ENCODE results near the gene TNKS2.
A peak's percentile ranks its signal among the peaks of the same experiment; 100 is the strongest.
"Not testable (repeated sequence)": the region's sequence is repeated elsewhere in the genome, so short reads cannot be mapped to it uniquely, and the experiment has no call there.

The TNKS2 gene

DNA sequence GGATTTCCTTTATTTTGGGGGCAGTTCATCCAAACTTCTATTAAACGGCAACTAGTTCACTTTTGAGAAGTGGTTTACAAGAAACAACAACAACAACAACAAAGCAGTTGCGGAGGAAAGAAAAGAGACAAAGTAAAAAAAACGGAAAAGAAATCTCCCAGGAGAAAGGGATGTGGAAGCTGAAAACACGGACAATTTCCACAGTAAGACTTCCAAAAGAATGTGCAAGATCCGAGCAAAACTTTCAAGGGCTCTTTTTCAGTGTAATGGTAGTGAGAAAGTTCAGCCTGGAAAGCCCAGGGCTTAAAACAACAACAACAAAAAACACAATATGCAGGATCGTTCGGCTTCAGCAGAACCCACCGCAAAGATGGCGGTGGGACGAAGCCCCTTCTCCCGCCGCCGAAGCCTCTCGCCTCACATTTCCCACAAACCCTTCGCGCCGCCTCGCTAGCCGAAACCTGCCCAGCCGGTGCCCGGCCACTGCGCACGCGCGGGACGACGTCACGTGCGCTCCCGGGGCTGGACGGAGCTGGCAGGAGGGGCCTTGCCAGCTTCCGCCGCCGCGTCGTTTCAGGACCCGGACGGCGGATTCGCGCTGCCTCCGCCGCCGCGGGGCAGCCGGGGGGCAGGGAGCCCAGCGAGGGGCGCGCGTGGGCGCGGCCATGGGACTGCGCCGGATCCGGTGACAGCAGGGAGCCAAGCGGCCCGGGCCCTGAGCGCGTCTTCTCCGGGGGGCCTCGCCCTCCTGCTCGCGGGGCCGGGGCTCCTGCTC lies at the start of gene TNKS2:
Gene TNKS2, plus strand, starts transcription at position 553 of the 775 bp plus-strand sequence. CDS start 265 bp downstream, outside the sequence.
- peak; percentile 93 for DNase-seq (ENCODE audit: low spot score)

DNA sequence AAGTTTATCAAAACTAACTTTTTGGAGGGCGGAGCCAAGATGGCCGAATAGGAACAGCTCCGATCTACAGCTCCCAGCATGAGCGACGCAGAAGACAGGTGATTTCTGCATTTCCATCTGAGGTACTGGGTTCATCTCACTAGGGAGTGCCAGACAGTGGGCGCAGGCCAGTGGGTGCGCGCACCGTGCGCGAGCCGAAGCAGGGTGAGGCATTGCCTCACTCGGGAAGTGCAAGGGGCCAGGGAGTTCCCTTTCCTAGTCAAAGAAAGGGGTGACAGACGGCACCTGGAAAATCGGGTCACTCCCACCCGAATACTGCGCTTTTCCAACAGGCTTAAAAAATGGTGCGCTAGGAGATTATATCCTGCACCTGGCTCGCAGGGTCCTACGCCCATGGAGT lies 48.6 kb upstream of the TNKS2 start:
- DNase-seq (ENCODE audit: low spot score): not testable (repeated sequence)

DNA sequence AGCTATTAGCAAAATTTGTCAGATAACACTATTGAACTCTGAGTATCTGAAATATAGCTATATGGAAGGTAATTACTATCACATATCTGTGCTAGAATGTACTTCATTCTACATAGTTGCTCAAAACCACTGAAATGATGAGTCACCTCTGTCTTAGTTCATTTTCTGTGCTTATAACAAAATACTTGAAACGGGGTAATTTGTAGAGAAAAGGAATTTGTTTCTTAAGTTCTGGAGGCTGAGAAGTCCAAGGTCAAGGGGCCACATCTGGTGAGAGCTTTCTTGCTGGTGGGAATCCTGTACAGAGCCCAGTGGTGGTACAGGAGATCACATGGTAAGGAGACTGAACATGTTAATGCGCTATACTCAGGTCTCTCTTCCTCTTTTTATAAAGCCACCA lies 41.9 kb upstream of the TNKS2 start:
- DNase-seq (ENCODE audit: low spot score): no peak

- peak; percentile 55 for DNase-seq (ENCODE audit: low spot score)
Observed at GRCh38 chr10:91758303-91759146, 39.7 kb upstream of the TNKS2 start.

- DNase-seq (ENCODE audit: low spot score): no peak
Observed at GRCh38 chr10:91759581-91759986, 38.6 kb upstream of the TNKS2 start.

GRCh38 chr10:91761721-91762120 lies 36.5 kb upstream of the TNKS2 start:
- no peak for DNase-seq (ENCODE audit: low spot score)

DNA sequence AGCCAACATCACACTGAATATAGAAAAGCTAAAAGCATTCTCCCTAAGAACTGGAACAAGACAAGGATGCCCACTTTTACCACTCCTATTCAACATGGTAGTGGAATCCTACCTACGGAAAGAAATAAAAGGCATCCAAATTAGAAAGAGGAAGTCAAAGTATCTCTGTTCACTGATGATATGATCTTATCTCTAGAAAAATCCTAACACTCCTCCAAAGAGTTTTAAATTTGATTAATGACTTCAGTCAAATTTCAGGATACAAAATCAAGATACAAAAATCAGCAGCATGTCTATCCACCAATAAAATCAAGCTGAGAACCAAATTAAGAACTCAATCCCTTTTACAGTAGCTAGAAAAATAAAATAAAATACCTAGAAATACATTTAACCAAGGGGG lies 35.3 kb upstream of the TNKS2 start:
- no peak for DNase-seq (ENCODE audit: low spot score)

- DNase-seq (ENCODE audit: low spot score): no peak
Observed at GRCh38 chr10:91766676-91767075, 31.6 kb upstream of the TNKS2 start.

GRCh38 chr10:91768123-91768522 lies 30.1 kb upstream of the TNKS2 start:
- no peak for DNase-seq (ENCODE audit: low spot score)

DNA sequence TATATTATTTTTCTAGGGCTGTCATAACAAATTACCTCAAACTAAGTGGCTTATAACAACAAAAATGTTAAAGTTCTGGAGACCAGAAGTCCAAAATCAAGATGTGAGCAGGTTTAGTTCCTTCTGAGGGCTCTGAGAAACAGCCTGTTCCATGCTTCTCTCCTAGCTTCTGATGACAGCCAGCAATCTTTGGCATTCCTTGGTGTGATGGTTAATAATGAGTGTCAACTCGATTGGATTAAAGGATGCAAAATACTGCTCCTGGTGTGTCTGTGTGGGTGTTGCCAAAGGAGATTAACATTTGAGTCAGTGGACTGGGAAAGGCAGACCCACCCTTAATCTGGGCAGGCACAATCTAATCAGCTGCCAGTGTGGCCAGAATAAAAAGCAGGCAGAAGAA lies 26.3 kb upstream of the TNKS2 start:
- DNase-seq (ENCODE audit: low spot score): no peak

DNA sequence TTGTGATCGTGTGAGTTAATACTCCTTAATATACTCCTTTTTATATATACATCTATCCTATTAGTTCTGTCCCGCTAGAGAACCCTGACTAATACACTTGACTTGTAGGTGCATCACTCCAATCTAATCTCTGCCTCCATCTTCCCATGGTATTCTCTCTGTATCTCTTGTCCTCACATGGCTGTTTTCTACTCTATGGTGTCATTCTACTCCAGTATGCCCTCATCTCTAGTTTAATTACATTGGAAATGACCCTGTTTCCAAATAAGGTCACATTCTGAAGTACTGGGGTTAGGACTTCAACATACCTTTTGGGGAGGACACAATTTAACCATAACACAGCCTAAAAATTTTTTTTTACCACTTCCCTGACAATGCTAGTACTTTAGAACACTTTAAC lies 25.8 kb upstream of the TNKS2 start:
- DNase-seq (ENCODE audit: low spot score): no peak

DNA sequence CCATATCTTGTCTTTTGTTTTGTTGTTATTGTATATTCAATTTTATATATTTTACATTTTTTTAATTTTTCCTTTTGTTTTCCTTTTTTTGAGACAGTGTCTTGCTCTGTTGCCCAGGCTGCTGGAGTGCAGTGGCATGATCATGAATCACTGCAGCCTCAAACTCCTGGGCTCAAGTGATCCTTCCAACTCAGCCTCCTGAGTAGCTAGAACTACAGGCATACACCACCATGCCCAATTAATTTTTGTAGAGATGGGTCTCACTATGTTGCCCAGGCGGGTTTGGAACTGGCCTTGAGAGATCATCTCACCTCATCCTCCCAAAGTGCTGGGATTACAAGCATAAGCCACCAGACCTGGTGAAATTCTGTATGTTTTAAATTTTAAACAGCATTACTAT lies 25.4 kb upstream of the TNKS2 start:
- DNase-seq (ENCODE audit: low spot score): no peak

DNA sequence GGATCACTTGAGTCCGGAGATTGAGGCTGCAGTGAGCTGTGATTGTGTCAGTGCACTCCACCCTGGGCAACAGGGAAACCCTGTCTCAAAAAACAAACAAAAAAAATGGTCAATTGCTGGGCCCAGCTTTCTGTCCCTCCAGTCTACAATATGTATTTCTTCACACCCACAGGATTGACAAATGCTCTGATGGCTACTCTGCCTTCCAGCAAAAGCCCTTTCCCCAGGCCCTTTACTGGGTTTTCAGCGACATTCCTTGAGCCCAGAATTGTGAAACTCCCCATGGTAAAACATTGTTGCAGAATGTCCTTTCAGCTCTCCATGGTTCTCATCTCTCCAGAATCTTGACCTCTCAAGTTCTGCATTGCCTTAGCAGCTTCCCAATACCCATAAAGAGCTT lies 23.7 kb upstream of the TNKS2 start:
- no peak for DNase-seq (ENCODE audit: low spot score)

GRCh38 chr10:91775731-91776130 lies 22.5 kb upstream of the TNKS2 start:
- no peak for DNase-seq (ENCODE audit: low spot score)

DNA sequence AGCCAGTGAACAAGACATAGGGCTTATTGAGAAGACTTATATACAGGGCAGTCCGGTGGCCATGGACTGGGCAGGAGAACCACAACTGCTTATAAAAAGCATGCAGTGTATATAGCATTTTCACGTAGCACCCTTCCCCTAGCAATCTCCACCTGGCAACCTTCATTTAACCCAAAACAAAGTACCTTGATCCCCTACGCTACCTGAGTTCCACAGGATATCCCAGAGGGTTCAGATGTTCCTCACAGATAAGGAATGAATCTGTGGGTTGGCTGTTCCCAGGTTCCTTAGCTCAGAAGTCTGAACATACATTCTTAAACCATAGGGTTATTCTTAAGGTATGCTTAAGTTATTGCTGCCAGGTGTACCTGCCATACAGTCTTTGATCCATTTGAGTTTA lies 22.0 kb upstream of the TNKS2 start:
- DNase-seq (ENCODE audit: low spot score): no peak

- no peak for DNase-seq (ENCODE audit: low spot score)
Observed at GRCh38 chr10:91778485-91778884, 19.7 kb upstream of the TNKS2 start.

GRCh38 chr10:91779011-91779605 lies 19.1 kb upstream of the TNKS2 start:
- no peak for DNase-seq (ENCODE audit: low spot score)

- no peak for DNase-seq (ENCODE audit: low spot score)
Observed at GRCh38 chr10:91782539-91782938, 15.7 kb upstream of the TNKS2 start.

- no peak for DNase-seq (ENCODE audit: low spot score)
Observed at GRCh38 chr10:91785830-91786229, 12.4 kb upstream of the TNKS2 start.

DNA sequence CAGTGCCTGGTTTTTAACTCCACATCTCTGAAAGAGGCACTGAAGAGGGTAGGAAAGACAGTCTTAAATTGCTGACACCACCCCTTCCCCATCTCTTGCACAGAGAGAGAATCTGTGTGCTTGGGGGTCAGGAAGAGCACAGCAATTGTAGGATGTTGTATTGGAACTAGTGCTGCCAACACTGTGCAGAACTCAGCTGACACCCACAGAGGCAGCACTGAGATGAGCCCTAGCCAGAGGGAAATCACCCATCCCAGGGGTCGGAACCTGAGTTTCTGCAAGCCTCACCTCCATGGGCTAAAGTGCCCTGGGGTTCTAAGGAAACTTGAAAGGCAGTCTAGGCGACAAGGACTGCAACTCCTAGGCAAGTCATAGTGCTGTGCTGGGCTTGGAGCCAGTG lies 11.0 kb upstream of the TNKS2 start:
- DNase-seq (ENCODE audit: low spot score): no peak

DNA sequence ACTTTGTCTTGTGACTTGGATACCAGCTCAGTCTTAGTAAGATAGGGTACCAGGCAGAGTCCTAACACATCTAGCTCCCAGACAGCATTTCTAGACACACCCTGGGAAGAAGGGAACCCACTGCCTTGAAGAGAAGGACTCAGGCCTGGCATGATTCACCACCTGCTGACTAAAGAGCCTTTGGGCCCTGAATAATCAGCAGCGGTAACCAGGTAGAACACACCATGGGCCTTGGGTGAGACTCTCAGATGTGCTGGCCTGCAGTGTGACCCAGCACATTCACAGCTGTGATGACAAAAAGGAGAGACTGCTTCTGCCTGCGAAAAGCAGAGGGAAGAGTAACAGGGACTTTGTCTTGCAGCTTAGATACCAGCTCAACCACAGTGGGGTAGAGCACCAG lies 10.4 kb upstream of the TNKS2 start:
- no peak for DNase-seq (ENCODE audit: low spot score)

GRCh38 chr10:91788527-91788926 lies 9.7 kb upstream of the TNKS2 start:
- DNase-seq (ENCODE audit: low spot score): no peak
